Lower leg skin (tissue), 4 donors: Measurements from ENCODE around the gene SKA1. TPM values are rescaled to one million over a fixed set of nuclear protein-coding genes. Genes with fewer than 3 reads are reported as not detected.

Experiments
- DNase-seq, 2 donors: peaks; one replicate each; pipeline ENCODE4 v3.0.0-alpha.2; 2019; ENCODE audit warnings: low spot score in 2 of 2
- H3K4me3 ChIP-seq: fragments of 200-600 bp; sonication (generic); 2 replicates; pipeline ENCODE4 v1.5.1; 2017; ENCODE audit warnings: mild to moderate bottlenecking, low read depth; ENCODE audit not compliant: poor library complexity, severe bottlenecking
- POLR2A ChIP-seq, 2 donors: fragments of 450-650 bp; IDR thresholded peaks; one replicate each; pipeline ENCODE4 v1.6.1; 2016 to 2017; ENCODE audit warnings: antibody characterized with exemption in 2 of 2, mild to moderate bottlenecking in 1 of 2, moderate library complexity in 1 of 2
- WGBS, 2 donors: methylation state at CpG; one replicate each; pipeline ENCODE4 v1.1.5; 2018; 5-methylcytosine and 5-hydroxymethylcytosine counted together
- intact Hi-C: fragments of 100-400 bp; cut with DNase I; formaldehyde crosslinking; loops from one replicate; pipeline ENCODE4 v1.15.0; 2023; ENCODE audit warnings: low total_unique reads
- total RNA-seq, 4 donors: library from RNA; depleted of rRNA; stranded (reverse); fragments of >200 nt; gene quantifications; one replicate each; pipeline ENCODE4 v1.1.0, GENCODE V29; 2016
- TF ChIP-seq, protein P1 (sequence below), 3 donors: fragments of 450-650 bp; IDR thresholded peaks; one replicate each; pipeline ENCODE4 v1.5.1; 2016; ENCODE audit warnings: antibody characterized with exemption in 3 of 3, mild to moderate bottlenecking in 3 of 3, moderate library complexity in 2 of 3

Gene SKA1
- total RNA-seq, 4 donors from 2014 or later, result 0.07 to 0.68 (median 0.27) TPM

DNA sequence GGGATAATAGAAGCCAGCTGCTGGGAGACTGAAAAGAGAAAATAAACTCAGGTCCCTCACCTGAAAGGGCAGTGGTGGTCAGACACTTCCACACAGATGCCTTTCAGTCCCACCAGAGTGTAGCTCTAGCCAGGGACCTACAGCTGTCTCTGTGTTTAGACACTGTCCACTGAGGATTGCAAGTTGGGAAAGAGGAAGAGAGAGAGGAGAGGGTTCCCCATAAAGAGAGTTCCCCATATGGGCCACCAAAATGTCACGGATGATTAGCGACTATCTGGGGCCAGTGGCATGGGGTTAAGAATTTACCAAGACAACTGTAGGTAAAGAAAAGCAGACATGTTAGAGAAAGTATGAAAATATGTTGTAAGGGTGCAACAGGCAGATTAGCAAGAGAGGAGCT lies 36.7 kb upstream of the SKA1 start:
- no peak for DNase-seq
- WGBS, 2 donors, result 85 to 88% methylated on average over 2 of the region's 2 CpGs
- intact Hi-C loops, result no loop called here
- TF ChIP-seq, protein P1, sequence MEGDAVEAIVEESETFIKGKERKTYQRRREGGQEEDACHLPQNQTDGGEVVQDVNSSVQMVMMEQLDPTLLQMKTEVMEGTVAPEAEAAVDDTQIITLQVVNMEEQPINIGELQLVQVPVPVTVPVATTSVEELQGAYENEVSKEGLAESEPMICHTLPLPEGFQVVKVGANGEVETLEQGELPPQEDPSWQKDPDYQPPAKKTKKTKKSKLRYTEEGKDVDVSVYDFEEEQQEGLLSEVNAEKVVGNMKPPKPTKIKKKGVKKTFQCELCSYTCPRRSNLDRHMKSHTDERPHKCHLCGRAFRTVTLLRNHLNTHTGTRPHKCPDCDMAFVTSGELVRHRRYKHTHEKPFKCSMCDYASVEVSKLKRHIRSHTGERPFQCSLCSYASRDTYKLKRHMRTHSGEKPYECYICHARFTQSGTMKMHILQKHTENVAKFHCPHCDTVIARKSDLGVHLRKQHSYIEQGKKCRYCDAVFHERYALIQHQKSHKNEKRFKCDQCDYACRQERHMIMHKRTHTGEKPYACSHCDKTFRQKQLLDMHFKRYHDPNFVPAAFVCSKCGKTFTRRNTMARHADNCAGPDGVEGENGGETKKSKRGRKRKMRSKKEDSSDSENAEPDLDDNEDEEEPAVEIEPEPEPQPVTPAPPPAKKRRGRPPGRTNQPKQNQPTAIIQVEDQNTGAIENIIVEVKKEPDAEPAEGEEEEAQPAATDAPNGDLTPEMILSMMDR (IDR thresholded peaks at IDR 0.05), result no peak
- no peak for TF ChIP-seq POLR2A (IDR thresholded peaks at IDR 0.05)
- no peak overlapping the region for H3K4me3 ChIP-seq

DNA sequence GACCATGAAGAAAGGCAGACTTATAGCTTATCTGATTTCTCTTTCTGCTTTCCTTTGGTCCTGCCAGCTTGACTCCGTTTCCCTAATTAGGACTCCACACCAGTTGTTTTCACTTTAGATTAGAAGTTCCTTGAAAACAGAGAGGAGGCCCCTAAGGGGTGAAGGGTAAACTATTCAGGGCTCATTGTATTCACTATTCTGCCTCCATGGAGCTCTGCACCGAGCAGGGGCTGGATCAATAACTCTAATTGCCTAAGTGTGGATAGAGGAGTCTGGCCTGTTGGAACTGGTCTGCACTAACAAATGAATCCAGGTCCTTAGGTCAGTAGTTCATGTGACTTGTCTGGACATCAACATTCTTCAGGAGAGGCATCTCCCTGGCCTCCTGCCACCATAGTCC lies 36.1 kb upstream of the SKA1 start:
- WGBS, 2 donors, result 35 to 57% methylated on average over 2 of the region's 2 CpGs
- no peak for TF ChIP-seq POLR2A (IDR thresholded peaks at IDR 0.05)
- no peak for DNase-seq
- intact Hi-C loops, result no loop called here
- no peak overlapping the region for H3K4me3 ChIP-seq

DNA sequence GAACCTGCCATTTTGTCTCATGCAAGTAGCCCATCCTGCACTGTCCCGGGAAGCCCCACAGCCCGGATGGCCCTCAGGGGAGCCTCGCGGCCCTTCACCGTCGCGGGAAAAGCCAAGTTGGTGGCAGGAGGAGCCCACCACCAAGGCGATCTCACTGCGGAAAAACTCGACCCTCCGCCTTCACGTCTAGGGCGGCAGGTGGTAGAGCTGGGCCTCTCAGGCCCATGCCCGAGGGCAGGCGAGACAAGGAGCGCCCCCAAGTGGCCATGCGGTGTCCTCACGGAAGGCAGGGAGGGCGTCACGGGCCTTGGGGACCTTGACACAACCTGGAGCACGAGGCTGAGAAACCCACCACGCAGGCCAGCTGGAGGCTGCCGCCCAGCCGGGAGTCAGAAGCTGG lies 34.8 kb upstream of the SKA1 start:
- intact Hi-C loops, result no loop called here
- DNase-seq, result no peak
- 89 to 90% methylated on average over 17 to 24 of the region's 24 CpGs for WGBS, 2 donors
- H3K4me3 ChIP-seq, result no peak overlapping the region
- TF ChIP-seq POLR2A (IDR thresholded peaks at IDR 0.05), result no peak
- TF ChIP-seq, protein P1 (IDR thresholded peaks at IDR 0.05), result no peak

DNA sequence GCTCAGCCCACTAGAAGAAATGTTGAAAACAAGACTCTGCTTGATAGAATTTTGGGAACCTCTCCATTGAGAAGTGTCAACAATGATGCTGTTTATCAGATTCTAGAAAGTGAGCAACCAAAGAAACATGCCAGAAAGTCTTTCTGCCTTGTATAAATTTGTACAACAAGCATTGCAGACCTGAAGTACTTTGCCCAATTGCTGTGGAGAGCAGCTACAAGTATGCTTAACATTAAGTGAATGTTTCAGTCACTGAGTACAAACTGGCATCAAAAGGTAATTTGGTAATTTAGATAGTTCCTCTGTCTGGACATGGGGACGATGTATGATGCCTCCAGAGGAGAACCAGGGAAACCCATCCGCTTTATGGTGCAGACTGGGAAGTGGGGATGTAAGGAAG lies 33.4 kb upstream of the SKA1 start:
- WGBS, 2 donors, result 70 to 77% methylated on average over 2 of the region's 2 CpGs
- no peak for TF ChIP-seq POLR2A (IDR thresholded peaks at IDR 0.05)
- TF ChIP-seq, protein P1 (IDR thresholded peaks at IDR 0.05), result no peak
- no peak overlapping the region for H3K4me3 ChIP-seq
- DNase-seq, result no peak
- intact Hi-C loops, result no loop called here

DNA sequence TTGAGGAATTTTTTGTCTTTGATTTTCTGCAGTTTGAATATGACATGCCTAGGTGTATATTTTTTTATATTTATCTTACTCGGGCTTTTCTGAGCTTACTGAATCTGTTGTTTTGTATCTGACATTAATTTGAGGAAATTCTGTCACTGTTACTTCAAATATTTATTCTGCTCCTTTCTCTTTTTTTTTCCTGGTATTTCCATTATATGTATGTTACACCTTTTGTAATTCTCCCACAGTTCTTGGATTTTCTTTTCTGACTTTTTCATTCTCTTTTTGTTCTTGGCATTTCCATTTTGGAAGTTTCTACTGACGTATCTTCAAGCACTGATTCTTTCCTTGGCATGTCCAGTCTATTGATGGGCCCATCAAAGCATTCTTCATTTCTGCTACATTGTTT lies 24.1 kb upstream of the SKA1 start:
- intact Hi-C loops, result no loop called here
- H3K4me3 ChIP-seq, result no peak overlapping the region
- no peak for DNase-seq
- TF ChIP-seq, protein P1 (IDR thresholded peaks at IDR 0.05), result no peak
- TF ChIP-seq POLR2A (IDR thresholded peaks at IDR 0.05), result no peak
- 85 to 90% methylated on average over 2 of the region's 2 CpGs for WGBS, 2 donors

DNA sequence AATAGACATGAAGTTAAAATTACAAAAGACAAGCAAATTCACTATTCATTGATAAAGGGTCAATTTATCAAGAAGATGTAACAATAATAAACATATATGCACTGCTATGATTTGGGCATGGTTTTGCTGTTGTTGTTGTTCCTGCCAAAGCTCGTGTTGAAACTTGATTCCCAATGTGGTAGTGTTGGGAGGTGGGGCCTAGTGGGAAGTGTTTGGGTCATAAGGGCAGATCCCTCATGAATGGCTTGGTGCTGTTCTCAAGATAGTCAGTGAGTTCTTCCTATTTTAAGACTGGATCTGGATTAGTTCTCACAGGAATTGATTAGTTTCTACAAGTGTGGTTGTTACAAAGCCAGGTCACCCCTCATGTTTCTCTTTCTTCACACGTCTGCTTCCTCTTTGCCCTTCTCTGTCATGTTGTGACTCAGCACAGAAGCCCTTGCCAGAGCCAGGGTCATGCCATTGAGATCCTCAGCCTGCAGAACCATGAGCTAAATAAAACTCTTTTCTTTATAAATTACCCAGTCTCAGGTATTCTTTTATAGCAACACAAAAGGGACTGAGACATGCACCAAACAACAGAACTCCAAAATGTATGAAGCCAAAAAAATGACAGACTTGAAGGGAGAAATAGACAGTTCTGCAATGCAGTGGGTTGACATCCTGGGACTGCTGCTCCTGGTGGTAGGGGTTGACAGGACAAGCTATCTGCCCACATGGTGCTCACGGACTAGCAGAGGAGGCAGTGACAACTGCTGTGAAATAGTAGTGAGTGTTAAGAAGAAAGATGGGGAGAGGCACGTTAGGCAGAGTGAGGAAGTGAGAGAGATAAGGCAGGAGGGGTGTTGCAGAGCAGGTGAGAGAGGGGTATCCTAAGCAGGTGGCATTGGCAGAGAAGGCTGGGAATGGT lies 18.6 kb upstream of the SKA1 start:
- WGBS, 2 donors, result 30% methylated on average over 4 of the region's 4 CpGs
- intact Hi-C loops, result no loop called here
- TF ChIP-seq, protein P1 (IDR thresholded peaks at IDR 0.05), result no peak
- TF ChIP-seq POLR2A (IDR thresholded peaks at IDR 0.05), result no peak
- H3K4me3 ChIP-seq, result no peak overlapping the region
- no peak for DNase-seq
